ENCODE results near the gene NF2. TPM values are rescaled to one million over a fixed set of nuclear protein-coding genes. Genes with fewer than 3 reads are reported as not detected.

NF2 gene
- total and polyA plus RNA-seq, 10 of the 15 experiments (the other 5 are each of a cell fraction or from before 2014, with no cell fraction given) = 2.2 to 49.8 (median 22.5) TPM

DNA sequence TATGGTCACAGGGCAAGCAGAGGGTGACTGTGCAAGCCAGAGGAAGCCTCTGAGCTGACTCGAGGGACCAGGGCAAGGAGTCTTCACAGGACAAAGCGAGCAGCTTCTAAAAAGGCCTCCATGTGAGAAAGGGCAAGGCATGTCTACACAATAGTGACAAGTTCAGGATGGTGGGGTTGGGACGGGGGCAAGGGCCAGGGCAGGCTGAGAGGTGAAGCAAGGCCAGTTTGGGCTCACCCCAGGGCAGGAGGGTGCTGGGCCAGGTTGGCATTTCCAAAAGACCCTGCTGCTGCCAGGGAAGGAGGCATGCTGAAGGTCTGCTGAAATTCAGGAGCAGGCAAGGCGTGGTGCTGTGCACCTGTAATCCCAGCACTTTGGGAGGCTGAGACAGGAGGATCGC is 104.0 kb downstream of the NF2 start:
- H4K20me1 ChIP-seq (ENCODE audit: control insufficient read depth, insufficient read depth) = no peaks in the 10 kb centered on the region
- H3K9me3 ChIP-seq (replicated peaks; ENCODE audit: control insufficient read depth, insufficient read depth, low read length) = no peaks in the 10 kb centered on the region
- ChIA-PET RAD21 (ENCODE audit: unreplicated experiment) (no interaction called here), CTCF (no interaction called here), POLR2A (no interaction called here), SMC1A (ENCODE audit: uncharacterized antibody, unreplicated experiment) (no interaction called here)
- BruUV-seq (replicated peaks) = no TSS peak
- no peak overlapping the region for H3K4me2 ChIP-seq (ENCODE audit: control insufficient read depth, insufficient read depth)
- H2AFZ ChIP-seq (ENCODE audit: control insufficient read depth, low read depth, low read length) = no peak overlapping the region
- FAIRE-seq (no peak), ATAC-seq (no peak), DNase-seq (ENCODE audit: low read depth, low spot score) (no peak)
- in situ Hi-C loops (cut with MboI) (no loop called here), intact Hi-C loops (cut with micrococcal nuclease; ENCODE audit: unreplicated experiment) (no loop called here)
- H3K9ac ChIP-seq (ENCODE audit: control insufficient read depth, insufficient read depth, low read length) = no peak overlapping the region
- no peak overlapping the region for H3K4me3 ChIP-seq
- no peaks in the 10 kb centered on the region for H3K27me3 ChIP-seq (replicated peaks in 1 of 2; ENCODE audit: control insufficient read depth in 2 of 2, insufficient read depth in 2 of 2, low read length in 1 of 2)
- H3K4me1 ChIP-seq (ENCODE audit: control insufficient read depth, insufficient read depth, low read length) = 0 out of 2 replicates have a peak, but pooled peaks cover 3% of the 10 kb centered on the region
- WGBS (ENCODE audit: insufficient coverage, insufficient replicate concordance, low lambda C conversion rate, missing lambda C conversion rate) = 34% methylated on average over 5 of the region's 5 CpGs
- H3K27ac ChIP-seq (ENCODE audit: control insufficient read depth, insufficient read depth) = no peak overlapping the region
- H3K36me3 ChIP-seq (ENCODE audit: control insufficient read depth in 2 of 2, insufficient read depth in 2 of 2, low read length in 1 of 2) = no peaks in the 10 kb centered on the region
- TF ChIP-seq MXI1 (IDR thresholded peaks at IDR 0.05; ENCODE audit: low read depth, low read length) (no peak), ZNF217 (IDR thresholded peaks at IDR 0.05) (no peak)
- TF ChIP-seq, protein P1, sequence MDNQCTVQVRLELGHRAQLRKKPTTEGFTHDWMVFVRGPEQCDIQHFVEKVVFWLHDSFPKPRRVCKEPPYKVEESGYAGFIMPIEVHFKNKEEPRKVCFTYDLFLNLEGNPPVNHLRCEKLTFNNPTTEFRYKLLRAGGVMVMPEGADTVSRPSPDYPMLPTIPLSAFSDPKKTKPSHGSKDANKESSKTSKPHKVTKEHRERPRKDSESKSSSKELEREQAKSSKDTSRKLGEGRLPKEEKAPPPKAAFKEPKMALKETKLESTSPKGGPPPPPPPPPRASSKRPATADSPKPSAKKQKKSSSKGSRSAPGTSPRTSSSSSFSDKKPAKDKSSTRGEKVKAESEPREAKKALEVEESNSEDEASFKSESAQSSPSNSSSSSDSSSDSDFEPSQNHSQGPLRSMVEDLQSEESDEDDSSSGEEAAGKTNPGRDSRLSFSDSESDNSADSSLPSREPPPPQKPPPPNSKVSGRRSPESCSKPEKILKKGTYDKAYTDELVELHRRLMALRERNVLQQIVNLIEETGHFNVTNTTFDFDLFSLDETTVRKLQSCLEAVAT (IDR thresholded peaks at IDR 0.05) = no peak
- no peaks in the 10 kb centered on the region for H3K79me2 ChIP-seq (ENCODE audit: control insufficient read depth, insufficient read depth, low read length)

DNA sequence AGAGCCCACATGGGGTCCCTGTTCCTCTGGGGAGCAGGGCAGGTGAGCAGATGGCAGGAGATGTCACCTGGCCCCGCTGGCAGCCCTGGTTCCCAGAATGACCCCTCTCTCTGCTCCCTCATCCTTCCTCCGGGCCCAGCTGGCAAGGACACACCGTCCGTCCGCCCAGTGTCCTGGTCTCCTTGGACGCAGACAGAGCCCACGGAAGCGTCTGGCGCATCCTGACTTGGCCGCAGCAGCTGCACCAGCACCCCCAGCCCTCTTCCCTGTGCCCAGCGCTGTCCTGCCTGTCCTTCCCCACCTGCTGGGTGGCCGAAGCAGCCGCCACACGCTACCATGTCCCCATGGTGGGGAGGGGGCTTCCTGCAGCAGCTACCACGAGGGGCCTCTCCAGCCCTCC is 106.8 kb downstream of the NF2 start:
- POLR2A ChIA-PET = no interaction called here
- WGBS (ENCODE audit: insufficient coverage, insufficient replicate concordance, low lambda C conversion rate, missing lambda C conversion rate) = 52% methylated on average over 12 of the region's 15 CpGs
- Histone ChIP-seq H3K27ac (ENCODE audit: control insufficient read depth, insufficient read depth) (no peak overlapping the region), H2AFZ (ENCODE audit: control insufficient read depth, low read depth, low read length) (no peak overlapping the region), H3K9ac (ENCODE audit: control insufficient read depth, insufficient read depth, low read length) (no peak overlapping the region), H3K27me3 (replicated peaks in 1 of 2; ENCODE audit: control insufficient read depth in 2 of 2, insufficient read depth in 2 of 2, low read length in 1 of 2) (no peaks in the 10 kb centered on the region), H3K9me3 (replicated peaks; ENCODE audit: control insufficient read depth, insufficient read depth, low read length) (no peaks in the 10 kb centered on the region), H3K4me1 (ENCODE audit: control insufficient read depth, insufficient read depth, low read length) (no peaks in the 10 kb centered on the region), H3K4me3 (no peak overlapping the region), H4K20me1 (ENCODE audit: control insufficient read depth, insufficient read depth) (no peaks in the 10 kb centered on the region), H3K4me2 (ENCODE audit: control insufficient read depth, insufficient read depth) (no peak overlapping the region), H3K36me3 (ENCODE audit: control insufficient read depth in 2 of 2, insufficient read depth in 2 of 2, low read length in 1 of 2) (no peaks in the 10 kb centered on the region), H3K79me2 (ENCODE audit: control insufficient read depth, insufficient read depth, low read length) (no peaks in the 10 kb centered on the region)
- in situ Hi-C loops (cut with MboI) = no loop called here
- FAIRE-seq = no peak
- CTCF ChIA-PET = interaction anchor here (0.6 kb wide), 1 partner anchor 677 kb away, joined by 3 read pairs; the partner anchor contains the start of gene RNF215
- RAD21 ChIA-PET (ENCODE audit: unreplicated experiment) = no interaction called here
- no TSS peak for BruUV-seq (replicated peaks)
- DNase-seq (ENCODE audit: low read depth, low spot score) = no peak
- no peak for ATAC-seq
- intact Hi-C loops (cut with micrococcal nuclease; ENCODE audit: unreplicated experiment) = no loop called here
- SMC1A ChIA-PET (ENCODE audit: uncharacterized antibody, unreplicated experiment) = no interaction called here
- TF ChIP-seq, protein P2, sequence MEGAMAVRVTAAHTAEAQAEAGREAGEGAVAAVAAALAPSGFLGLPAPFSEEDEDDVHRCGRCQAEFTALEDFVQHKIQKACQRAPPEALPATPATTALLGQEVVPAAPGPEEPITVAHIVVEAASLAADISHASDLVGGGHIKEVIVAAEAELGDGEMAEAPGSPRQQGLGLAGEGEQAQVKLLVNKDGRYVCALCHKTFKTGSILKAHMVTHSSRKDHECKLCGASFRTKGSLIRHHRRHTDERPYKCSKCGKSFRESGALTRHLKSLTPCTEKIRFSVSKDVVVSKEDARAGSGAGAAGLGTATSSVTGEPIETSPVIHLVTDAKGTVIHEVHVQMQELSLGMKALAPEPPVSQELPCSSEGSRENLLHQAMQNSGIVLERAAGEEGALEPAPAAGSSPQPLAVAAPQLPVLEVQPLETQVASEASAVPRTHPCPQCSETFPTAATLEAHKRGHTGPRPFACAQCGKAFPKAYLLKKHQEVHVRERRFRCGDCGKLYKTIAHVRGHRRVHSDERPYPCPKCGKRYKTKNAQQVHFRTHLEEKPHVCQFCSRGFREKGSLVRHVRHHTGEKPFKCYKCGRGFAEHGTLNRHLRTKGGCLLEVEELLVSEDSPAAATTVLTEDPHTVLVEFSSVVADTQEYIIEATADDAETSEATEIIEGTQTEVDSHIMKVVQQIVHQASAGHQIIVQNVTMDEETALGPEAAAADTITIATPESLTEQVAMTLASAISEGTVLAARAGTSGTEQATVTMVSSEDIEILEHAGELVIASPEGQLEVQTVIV (IDR thresholded peaks at IDR 0.05; ENCODE audit: borderline replicate concordance, partially characterized antibody) = no peak
- no peak for TF ChIP-seq YBX1 (IDR thresholded peaks at IDR 0.05)
- TF ChIP-seq RCOR1 (conservative IDR thresholded peaks at IDR 0.05; ENCODE audit: low read depth, low read length) = no peak
- TF ChIP-seq NFIC (IDR thresholded peaks at IDR 0.05; ENCODE audit: low read depth, low read length) = no peak
- TF ChIP-seq, protein P3, sequence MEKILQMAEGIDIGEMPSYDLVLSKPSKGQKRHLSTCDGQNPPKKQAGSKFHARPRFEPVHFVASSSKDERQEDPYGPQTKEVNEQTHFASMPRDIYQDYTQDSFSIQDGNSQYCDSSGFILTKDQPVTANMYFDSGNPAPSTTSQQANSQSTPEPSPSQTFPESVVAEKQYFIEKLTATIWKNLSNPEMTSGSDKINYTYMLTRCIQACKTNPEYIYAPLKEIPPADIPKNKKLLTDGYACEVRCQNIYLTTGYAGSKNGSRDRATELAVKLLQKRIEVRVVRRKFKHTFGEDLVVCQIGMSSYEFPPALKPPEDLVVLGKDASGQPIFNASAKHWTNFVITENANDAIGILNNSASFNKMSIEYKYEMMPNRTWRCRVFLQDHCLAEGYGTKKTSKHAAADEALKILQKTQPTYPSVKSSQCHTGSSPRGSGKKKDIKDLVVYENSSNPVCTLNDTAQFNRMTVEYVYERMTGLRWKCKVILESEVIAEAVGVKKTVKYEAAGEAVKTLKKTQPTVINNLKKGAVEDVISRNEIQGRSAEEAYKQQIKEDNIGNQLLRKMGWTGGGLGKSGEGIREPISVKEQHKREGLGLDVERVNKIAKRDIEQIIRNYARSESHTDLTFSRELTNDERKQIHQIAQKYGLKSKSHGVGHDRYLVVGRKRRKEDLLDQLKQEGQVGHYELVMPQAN (conservative IDR thresholded peaks at IDR 0.05) = no peak
- no peak for TF ChIP-seq POLR2AphosphoS5 (IDR thresholded peaks at IDR 0.05; ENCODE audit: low read length)
- TF ChIP-seq EED (IDR thresholded peaks at IDR 0.05; ENCODE audit: low read depth) = no peak
- TF ChIP-seq, protein P4, sequence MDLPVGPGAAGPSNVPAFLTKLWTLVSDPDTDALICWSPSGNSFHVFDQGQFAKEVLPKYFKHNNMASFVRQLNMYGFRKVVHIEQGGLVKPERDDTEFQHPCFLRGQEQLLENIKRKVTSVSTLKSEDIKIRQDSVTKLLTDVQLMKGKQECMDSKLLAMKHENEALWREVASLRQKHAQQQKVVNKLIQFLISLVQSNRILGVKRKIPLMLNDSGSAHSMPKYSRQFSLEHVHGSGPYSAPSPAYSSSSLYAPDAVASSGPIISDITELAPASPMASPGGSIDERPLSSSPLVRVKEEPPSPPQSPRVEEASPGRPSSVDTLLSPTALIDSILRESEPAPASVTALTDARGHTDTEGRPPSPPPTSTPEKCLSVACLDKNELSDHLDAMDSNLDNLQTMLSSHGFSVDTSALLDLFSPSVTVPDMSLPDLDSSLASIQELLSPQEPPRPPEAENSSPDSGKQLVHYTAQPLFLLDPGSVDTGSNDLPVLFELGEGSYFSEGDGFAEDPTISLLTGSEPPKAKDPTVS (IDR thresholded peaks at IDR 0.05; ENCODE audit: low read depth, low read length) = no peak

Measured in GM12878 (cell line).